NCI-H1092 (cell line): ENCODE data around the gene TMEM178B.

ENCODE experiments used
- DNase-seq: peaks from one replicate; lab custom pipeline; 2025; lab: John Stamatoyannopoulos, UW

TMEM178B gene

GRCh38 chr7:141225916-141226618 is 152.2 kb downstream of the TMEM178B start:
- DNase-seq = no peak

GRCh38 chr7:141227454-141227853 is 153.6 kb downstream of the TMEM178B start:
- no peak for DNase-seq

GRCh38 chr7:141228482-141228881 is 154.6 kb downstream of the TMEM178B start:
- no peak for DNase-seq

- peak; percentile 12 for DNase-seq
Measured at GRCh38 chr7:141231018-141231792, 157.3 kb downstream of the TMEM178B start.

- DNase-seq = no peak
Measured at GRCh38 chr7:141232286-141233051, 158.6 kb downstream of the TMEM178B start.

GRCh38 chr7:141234335-141235105 is 160.7 kb downstream of the TMEM178B start:
- DNase-seq = no peak

GRCh38 chr7:141235656-141236055 is 161.8 kb downstream of the TMEM178B start:
- no peak for DNase-seq

GRCh38 chr7:141238596-141239243 is 164.9 kb downstream of the TMEM178B start:
- DNase-seq = no peak

GRCh38 chr7:141239661-141240060 is 165.8 kb downstream of the TMEM178B start:
- no peak for DNase-seq

- DNase-seq = no peak
Measured at GRCh38 chr7:141242568-141242967, 168.7 kb downstream of the TMEM178B start.

- no peak for DNase-seq
Measured at GRCh38 chr7:141243368-141243767, 169.5 kb downstream of the TMEM178B start.

GRCh38 chr7:141244435-141244834 is 170.6 kb downstream of the TMEM178B start:
- no peak for DNase-seq

GRCh38 chr7:141246426-141246825 is 172.6 kb downstream of the TMEM178B start:
- DNase-seq = no peak

GRCh38 chr7:141251180-141251579 is 177.3 kb downstream of the TMEM178B start:
- DNase-seq = no peak

- no peak for DNase-seq
Measured at GRCh38 chr7:141251957-141252356, 178.1 kb downstream of the TMEM178B start.

GRCh38 chr7:141257597-141257996 is 183.7 kb downstream of the TMEM178B start:
- no peak for DNase-seq

GRCh38 chr7:141258559-141258958 is 184.7 kb downstream of the TMEM178B start:
- no peak for DNase-seq

GRCh38 chr7:141262101-141263090 is 188.5 kb downstream of the TMEM178B start:
- DNase-seq = no peak

- no peak for DNase-seq
Measured at GRCh38 chr7:141263508-141263907, 189.6 kb downstream of the TMEM178B start.

- no peak for DNase-seq
Measured at GRCh38 chr7:141263983-141264382, 190.1 kb downstream of the TMEM178B start.
